Midbrain (tissue), 1 donor: ENCODE data around the gene PLEKHH2.

Source experiments
- DNase-seq: peaks from one replicate; lab custom pipeline; 2025; lab: John Stamatoyannopoulos, UW

The PLEKHH2 gene

GRCh38 chr2:43763091-43763490 lies 126.0 kb downstream of the PLEKHH2 start:
- no peak for DNase-seq

- no peak for DNase-seq
These were observed 127.1 kb downstream of the PLEKHH2 start for GRCh38 chr2:43764086-43764705.

- no peak for DNase-seq
These were observed 128.9 kb downstream of the PLEKHH2 start for GRCh38 chr2:43766006-43766405.

GRCh38 chr2:43773876-43774613 lies 137.0 kb downstream of the PLEKHH2 start, which contains the start of gene DYNC2LI1:
TSS of gene DYNC2LI1 (plus strand) at chr2:43774039. CDS start at chr2:43774139, 100 bp downstream.
- DNase-seq = peak; percentile 92

- no peak for DNase-seq
These were observed 137.6 kb downstream of the PLEKHH2 start for GRCh38 chr2:43774617-43775016.

GRCh38 chr2:43776324-43776723 lies 139.3 kb downstream of the PLEKHH2 start:
- DNase-seq = no peak

GRCh38 chr2:43777306-43777926 lies 140.4 kb downstream of the PLEKHH2 start:
- no peak for DNase-seq

GRCh38 chr2:43778233-43778632 lies 141.2 kb downstream of the PLEKHH2 start:
- no peak for DNase-seq

GRCh38 chr2:43787895-43788294 lies 150.8 kb downstream of the PLEKHH2 start:
- DNase-seq = no peak

GRCh38 chr2:43788646-43789045 lies 151.6 kb downstream of the PLEKHH2 start:
- no peak for DNase-seq

GRCh38 chr2:43790147-43790546 lies 153.1 kb downstream of the PLEKHH2 start:
- DNase-seq = no peak

- DNase-seq = no peak
These were observed 154.1 kb downstream of the PLEKHH2 start for GRCh38 chr2:43791035-43791765.

- DNase-seq = no peak
These were observed 155.6 kb downstream of the PLEKHH2 start for GRCh38 chr2:43792653-43793052.

GRCh38 chr2:43794956-43795355 lies 157.9 kb downstream of the PLEKHH2 start:
- no peak for DNase-seq

GRCh38 chr2:43796206-43796605 lies 159.1 kb downstream of the PLEKHH2 start:
- DNase-seq = no peak

GRCh38 chr2:43798300-43798699 lies 161.2 kb downstream of the PLEKHH2 start:
- DNase-seq = no peak

- DNase-seq = no peak
These were observed 163.8 kb downstream of the PLEKHH2 start for GRCh38 chr2:43800894-43801293.

- no peak for DNase-seq
These were observed 165.1 kb downstream of the PLEKHH2 start for GRCh38 chr2:43802135-43802534.

- no peak for DNase-seq
These were observed 166.1 kb downstream of the PLEKHH2 start for GRCh38 chr2:43803113-43803512.

GRCh38 chr2:43806719-43807031 lies 169.6 kb downstream of the PLEKHH2 start:
- DNase-seq = no peak

GRCh38 chr2:43810452-43810851 lies 173.4 kb downstream of the PLEKHH2 start:
- DNase-seq = no peak

GRCh38 chr2:43810888-43811287 lies 173.8 kb downstream of the PLEKHH2 start:
- DNase-seq = no peak

GRCh38 chr2:43812006-43812405 lies 174.9 kb downstream of the PLEKHH2 start:
- no peak for DNase-seq
